Mammary epithelial cell (primary cell): ENCODE results near the gene FHIT.

Experiments used
- CTCF ChIP-seq, 2 donors: IDR thresholded peaks in 1 of 2; conservative IDR thresholded peaks in 1 of 2; 2 replicates each; pipeline ENCODE4 v1.5.1; 2011 to 2012; ENCODE audit warnings: inconsistent platforms in 2 of 2, low read length in 2 of 2, mild to moderate bottlenecking in 2 of 2, control low read depth in 1 of 2, low read depth in 1 of 2; ENCODE audit not compliant: insufficient read depth in 1 of 2; ENCODE audit errors: extremely low read depth in 1 of 2
- EZH2 ChIP-seq: IDR thresholded peaks from 2 replicates; pipeline ENCODE4 v1.6.1; 2012; ENCODE audit warnings: low read length, inconsistent platforms, borderline replicate concordance

DNA sequence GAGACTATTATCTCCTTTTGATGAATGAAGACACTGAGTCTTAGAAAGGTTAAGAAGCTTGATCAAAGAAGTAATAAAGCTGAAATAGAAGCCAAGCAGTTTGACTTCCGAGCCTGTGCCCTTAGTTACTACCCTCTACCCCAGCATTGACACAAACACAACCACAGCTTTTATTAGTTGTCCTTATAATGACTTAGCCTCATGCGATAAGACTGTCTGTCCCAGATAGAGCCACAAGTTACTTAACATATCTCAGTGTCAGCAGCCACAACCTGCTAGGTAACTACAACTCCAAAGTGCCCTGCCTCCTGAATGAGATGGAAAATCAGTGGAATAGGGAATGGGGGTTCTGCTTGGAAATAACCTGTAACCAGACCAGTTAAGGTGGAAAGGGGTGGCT lies 1419.9 kb downstream of the FHIT start:
- TF ChIP-seq CTCF (conservative IDR thresholded peaks at IDR 0.05 in 1 of 2, IDR thresholded peaks at IDR 0.05 in 1 of 2; ENCODE audit: extremely low read depth in 1 of 2, insufficient read depth in 1 of 2, low read depth in 1 of 2, low read length in 2 of 2) (no peak), EZH2 (no peak)
